IMR-90 (cell line): ENCODE measurements around the gene TMEM240. TPM values are rescaled to one million over a fixed set of nuclear protein-coding genes. Genes with fewer than 3 reads are reported as not detected.

Source experiments
- ATAC-seq: fragments of 200-7000 bp; cut with Tn5 transposase; 2 replicates; pipeline ENCODE4 v1.9.1; 2020; ENCODE audit warnings: low read depth, mild to moderate bottlenecking, moderate library complexity
- BruUV-seq: library from RNA; stranded (reverse); fragments of 400-500 nt; replicated peaks from 2 replicates; lab custom pipeline; 2021; lab: Mats Ljungman, UMichigan
- CTCF ChIA-PET: fragments of 300-600 bp; formaldehyde crosslinking; extraction: SDS; loops from one replicate; lab custom pipeline; 2021; ENCODE audit warnings: antibody characterized with exemption; lab: Yijun Ruan, JAX
- POLR2A ChIA-PET: fragments of 300-600 bp; sonication (Branson Sonifier 250); formaldehyde crosslinking; loops from one replicate; lab custom pipeline; 2022; ENCODE audit warnings: antibody characterized with exemption; ENCODE audit not compliant: unreplicated experiment; lab: Charles Lee
- DNase-seq: peaks from one replicate; pipeline ENCODE4 v3.0.0; 2013
- H2AFZ ChIP-seq: replicated peaks from 2 replicates; pipeline ENCODE3; 2013; ENCODE audit warnings: low read length, mild to moderate bottlenecking; ENCODE audit not compliant: poor library complexity
- H2AK5ac ChIP-seq: 2 replicates; pipeline ENCODE4 v1.6.1; 2013; ENCODE audit warnings: low read depth, low read length, inconsistent platforms
- H2AK9ac ChIP-seq: replicated peaks from 2 replicates; pipeline ENCODE3; 2013; ENCODE audit warnings: mild to moderate bottlenecking, low read depth, low read length, moderate library complexity; ENCODE audit not compliant: poor library complexity
- H2BK120ac ChIP-seq: 2 replicates; pipeline ENCODE4 v1.6.1; 2013; ENCODE audit warnings: low read depth, low read length, inconsistent platforms
- H2BK15ac ChIP-seq: 3 replicates; pipeline ENCODE4 v1.6.1; 2013; ENCODE audit warnings: low read depth, low read length, inconsistent platforms
- H2BK20ac ChIP-seq: 2 replicates; pipeline ENCODE4 v1.6.1; 2013; ENCODE audit warnings: low read depth, mild to moderate bottlenecking, inconsistent platforms, low read length, moderate library complexity
- H2BK5ac ChIP-seq: 2 replicates; pipeline ENCODE4 v1.6.1; 2013; ENCODE audit warnings: mild to moderate bottlenecking, low read depth, low read length, inconsistent platforms; ENCODE audit not compliant: poor library complexity, severe bottlenecking
- H3K14ac ChIP-seq: replicated peaks from 2 replicates; pipeline ENCODE4 v1.6.1; 2013; ENCODE audit warnings: low read depth, low read length, inconsistent platforms
- H3K18ac ChIP-seq: 2 replicates; pipeline ENCODE4 v1.6.1; 2013; ENCODE audit warnings: low read depth, low read length, control low read depth
- H3K23ac ChIP-seq: 2 replicates; pipeline ENCODE4 v1.6.1; 2013; ENCODE audit warnings: low read depth, low read length, inconsistent platforms
- H3K27ac ChIP-seq: 2 replicates; pipeline ENCODE4 v1.5.1; 2013; ENCODE audit warnings: mild to moderate bottlenecking, control low read depth, low read length; ENCODE audit not compliant: insufficient read depth
- H3K27me3 ChIP-seq: 2 replicates; pipeline ENCODE4 v1.6.1; 2013; ENCODE audit warnings: low read length; ENCODE audit not compliant: control insufficient read depth, insufficient read depth
- H3K36me3 ChIP-seq: 2 replicates; pipeline ENCODE4 v1.6.1; 2013; ENCODE audit warnings: low read length, mixed read lengths; ENCODE audit not compliant: control insufficient read depth, insufficient read depth
- H3K4ac ChIP-seq: 2 replicates; pipeline ENCODE4 v1.6.1; 2013; ENCODE audit warnings: low read depth, low read length, inconsistent platforms
- H3K4me1 ChIP-seq: 2 replicates; pipeline ENCODE4 v1.6.1; 2013; ENCODE audit warnings: low read length, mixed read lengths; ENCODE audit not compliant: control insufficient read depth, insufficient read depth
- H3K4me2 ChIP-seq: 2 replicates; pipeline ENCODE4 v1.6.1; 2013; ENCODE audit warnings: low read depth, mild to moderate bottlenecking, control low read depth, low read length, moderate library complexity
- H3K4me3 ChIP-seq: 2 replicates; pipeline ENCODE4 v1.5.1; 2013; ENCODE audit warnings: low read depth, mild to moderate bottlenecking, control low read depth, low read length, moderate library complexity; ENCODE audit not compliant: insufficient read depth
- H3K56ac ChIP-seq: 2 replicates; pipeline ENCODE4 v1.6.1; 2013; ENCODE audit warnings: low read length, inconsistent platforms; ENCODE audit not compliant: insufficient read depth; ENCODE audit errors: extremely low read depth
- H3K79me1 ChIP-seq, 2 experiments: 2 replicates each; pipeline ENCODE4 v1.6.1; 2013; ENCODE audit warnings: low read length in 2 of 2, inconsistent platforms in 1 of 2, low read depth in 1 of 2
- H3K9ac ChIP-seq: 2 replicates; pipeline ENCODE4 v1.6.1; 2013; ENCODE audit warnings: low read depth, low read length, control low read depth
- H3K9me1 ChIP-seq: 2 replicates; pipeline ENCODE4 v1.6.1; 2013; ENCODE audit warnings: low read length, inconsistent platforms; ENCODE audit not compliant: insufficient read depth
- H3K9me3 ChIP-seq: 2 replicates; pipeline ENCODE4 v1.6.1; 2013; ENCODE audit warnings: low read length; ENCODE audit not compliant: control insufficient read depth, insufficient read depth
- H4K20me1 ChIP-seq: 2 replicates; pipeline ENCODE4 v1.6.1; 2013; ENCODE audit warnings: low read length, inconsistent platforms; ENCODE audit not compliant: insufficient read depth
- H4K5ac ChIP-seq: 2 replicates; pipeline ENCODE4 v1.6.1; 2013; ENCODE audit warnings: mild to moderate bottlenecking, low read depth, low read length, control low read depth
- H4K8ac ChIP-seq, 2 experiments: 2 replicates each; pipeline ENCODE4 v1.6.1; 2013; ENCODE audit warnings: low read depth in 2 of 2, low read length in 2 of 2, control low read depth in 1 of 2, inconsistent platforms in 1 of 2
- H4K91ac ChIP-seq: 2 replicates; pipeline ENCODE4 v1.6.1; 2013; ENCODE audit warnings: low read depth, low read length, inconsistent platforms; ENCODE audit not compliant: insufficient read depth
- BHLHE40 ChIP-seq: fragments of 150-350 bp; IDR thresholded peaks from 2 replicates; pipeline ENCODE4 v1.6.1; 2016; ENCODE audit warnings: mild to moderate bottlenecking, low read depth, low read length
- CEBPB ChIP-seq: IDR thresholded peaks from 2 replicates; pipeline ENCODE4 v1.6.1; 2012; ENCODE audit warnings: low read depth, low read length, improper control_type of control experiment
- CHD1 ChIP-seq: IDR thresholded peaks from 2 replicates; pipeline ENCODE4 v1.6.1; 2012; ENCODE audit warnings: low read depth, low read length, improper control_type of control experiment
- CTCF ChIP-seq: conservative IDR thresholded peaks from 2 replicates; pipeline ENCODE4 v1.5.1; 2012; ENCODE audit warnings: mild to moderate bottlenecking, low read depth, low read length, improper control_type of control experiment
- ELK1 ChIP-seq: fragments of 150-350 bp; IDR thresholded peaks from 2 replicates; pipeline ENCODE4 v1.6.1; 2016; ENCODE audit warnings: low read depth, mild to moderate bottlenecking, low read length, moderate library complexity, borderline replicate concordance
- FOS ChIP-seq: fragments of 150-350 bp; IDR thresholded peaks from 2 replicates; pipeline ENCODE4 v1.6.1; 2016; ENCODE audit warnings: low read depth, low read length
- MAFK ChIP-seq: IDR thresholded peaks from 2 replicates; pipeline ENCODE4 v1.6.1; 2012; ENCODE audit warnings: low read depth, low read length, improper control_type of control experiment
- MAZ ChIP-seq: IDR thresholded peaks from 2 replicates; pipeline ENCODE4 v1.6.1; 2012; ENCODE audit warnings: low read depth, mild to moderate bottlenecking, low read length, improper control_type of control experiment, moderate library complexity, borderline replicate concordance
- MXI1 ChIP-seq: IDR thresholded peaks from 2 replicates; pipeline ENCODE4 v1.6.1; 2012; ENCODE audit warnings: low read depth, mild to moderate bottlenecking, low read length, moderate library complexity, borderline replicate concordance
- NFE2L2 ChIP-seq: fragments of 150-350 bp; IDR thresholded peaks from 2 replicates; pipeline ENCODE4 v1.6.1; 2016; ENCODE audit warnings: low read depth, mild to moderate bottlenecking, low read length
- POLR2A ChIP-seq: IDR thresholded peaks from 2 replicates; pipeline ENCODE4 v1.6.1; 2012; ENCODE audit warnings: mild to moderate bottlenecking, low read depth, low read length
- RAD21 ChIP-seq: IDR thresholded peaks from 2 replicates; pipeline ENCODE4 v1.6.1; 2012; ENCODE audit warnings: low read length, improper control_type of control experiment
- RCOR1 ChIP-seq: IDR thresholded peaks from 2 replicates; pipeline ENCODE4 v1.6.1; 2012; ENCODE audit warnings: mild to moderate bottlenecking, low read length, improper control_type of control experiment; ENCODE audit not compliant: insufficient replicate concordance
- RFX5 ChIP-seq: IDR thresholded peaks from 2 replicates; pipeline ENCODE4 v1.8.0; 2012; ENCODE audit warnings: low read depth, mild to moderate bottlenecking, low read length, moderate library complexity
- SMC3 ChIP-seq: fragments of 150-350 bp; IDR thresholded peaks from 2 replicates; pipeline ENCODE4 v1.6.1; 2016; ENCODE audit warnings: low read depth, mild to moderate bottlenecking, antibody characterized with exemption, low read length, moderate library complexity
- USF2 ChIP-seq: fragments of 150-350 bp; IDR thresholded peaks from 2 replicates; pipeline ENCODE4 v1.6.1; 2017; ENCODE audit warnings: mild to moderate bottlenecking, antibody characterized with exemption, low read length, low read depth
- WGBS, 2 experiments: methylation state at CpG; one replicate each; pipeline versions ENCODE4 v1.1.5 to v1.1.7; 2013; ENCODE audit warnings: missing lambda C conversion rate in 2 of 2; ENCODE audit not compliant: insufficient read length in 1 of 2; ENCODE audit errors: extremely low coverage in 2 of 2; 5-methylcytosine and 5-hydroxymethylcytosine counted together
- dilution Hi-C: fragments of 300-500 bp; cut with HindIII; formaldehyde crosslinking; loops from one replicate; pipeline ENCODE4 v1.14.3; 2018; ENCODE audit warnings: low sequenced_read_pairs; ENCODE audit not compliant: unreplicated experiment
- in situ Hi-C: fragments of 300-500 bp; cut with MboI; formaldehyde crosslinking; loops from 3 replicates; pipeline ENCODE4 v1.14.3; 2019; ENCODE audit warnings: low sequenced_read_pairs, inconsistent platforms, mixed read lengths
- intact Hi-C: fragments of 100-400 bp; cut with micrococcal nuclease; formaldehyde crosslinking; loops from 2 replicates; pipeline ENCODE4 v1.10.0; 2022
- polyA plus RNA-seq, 3 experiments: library from polyadenylated mRNA; depleted of rRNA; stranded (reverse); fragments of >200 nt; gene quantifications; 2 replicates each; pipeline ENCODE4 v1.2.3, GENCODE V29; 2012; ENCODE audit warnings: low replicate concordance in 1 of 3
- total RNA-seq: library from RNA; depleted of rRNA; stranded (reverse); fragments of >200 nt; gene quantifications from 2 replicates; pipeline ENCODE4 v1.2.3, GENCODE V29; 2012

The TMEM240 gene
- total and polyA plus RNA-seq, 2 of the 4 experiments (the other 2 are of a cell fraction): 1.6 to 7.6 TPM

GRCh38 chr1:1569341-1569740 lies 28.9 kb upstream of the TMEM240 start:
- DNase-seq: no peak
- WGBS, 2 experiments: 83% methylated on average over 1 of the region's 7 CpGs; no CpG with 5 or more reads in 1 of the 2 experiments
- no peak overlapping the region for H3K4me3 ChIP-seq

More at GRCh38 chr1:1569341-1569740, 28.9 kb upstream of the TMEM240 start:
- no peak overlapping the region for H3K23ac ChIP-seq
- no peak overlapping the region for H3K18ac ChIP-seq
- no peaks in the 10 kb centered on the region for H3K9me3 ChIP-seq
- no peak overlapping the region for H3K14ac ChIP-seq
- no peak overlapping the region for H3K4ac ChIP-seq
- ATAC-seq: no peak
- no peak overlapping the region for H2BK15ac ChIP-seq
- in situ Hi-C loops: no loop called here
- peaks cover 17% of the 10 kb centered on the region for H3K9me1 ChIP-seq
- no peak overlapping the region for H4K91ac ChIP-seq
- H2BK5ac ChIP-seq: no peak overlapping the region
- H3K27me3 ChIP-seq: no peaks in the 10 kb centered on the region
- H3K36me3 ChIP-seq: peaks cover 30% of the 10 kb centered on the region
- no peak overlapping the region for H3K27ac ChIP-seq
- H3K56ac ChIP-seq: no peak overlapping the region
- H4K8ac ChIP-seq: no peak overlapping the region
- H3K4me1 ChIP-seq: peaks cover 2% of the 10 kb centered on the region; the same call in 1 of the 2 replicates
- intact Hi-C loops: no loop called here
- no peak overlapping the region for H2AK5ac ChIP-seq
- H4K5ac ChIP-seq: no peak overlapping the region
- no peak overlapping the region for H2BK20ac ChIP-seq
- dilution Hi-C loops: no loop called here
- H3K9ac ChIP-seq: no peak overlapping the region
- no peak overlapping the region for H3K4me2 ChIP-seq
- TF ChIP-seq ELK1: no peak
- TF ChIP-seq CTCF: no peak
- TF ChIP-seq RCOR1: no peak
- no peak for TF ChIP-seq MAZ
- TF ChIP-seq RAD21: no peak
- TF ChIP-seq SMC3: no peak
- no peak for TF ChIP-seq CEBPB
- no peak for TF ChIP-seq MAFK
- no peak for TF ChIP-seq POLR2A
- no peak for TF ChIP-seq RFX5
- no peak for TF ChIP-seq NFE2L2
- TF ChIP-seq USF2: no peak
- TF ChIP-seq MXI1: no peak
- no peak for TF ChIP-seq CHD1
- no peak for TF ChIP-seq FOS
- TF ChIP-seq BHLHE40: no peak
- no peak overlapping the region for H2AFZ ChIP-seq
- H2BK120ac ChIP-seq: no peak overlapping the region
- no peak overlapping the region for H2AK9ac ChIP-seq
- BruUV-seq: no TSS peak
- ChIA-PET CTCF (no interaction called here), POLR2A (no interaction called here)
- H4K20me1 ChIP-seq: peaks cover 86% of the 10 kb centered on the region
- peaks cover 5 to 45% of the 10 kb centered on the region in 2 experiments; a peak in 3 of 4 replicates for H3K79me1 ChIP-seq
